Activated CD4-positive, alpha-beta T cell treated with anti-CD3 and anti-CD28 coated beads, Interleukin-2, amount 50 U/mL, for 24 hours (primary cell): Measurements from ENCODE around the gene CD248.

Experiments used
- DNase-seq, 2 donors: peaks; one replicate each; pipeline ENCODE4 v3.0.0-alpha.2; 2020; ENCODE audit warnings: low read depth in 1 of 2, low spot score in 1 of 2

Gene CD248

DNA sequence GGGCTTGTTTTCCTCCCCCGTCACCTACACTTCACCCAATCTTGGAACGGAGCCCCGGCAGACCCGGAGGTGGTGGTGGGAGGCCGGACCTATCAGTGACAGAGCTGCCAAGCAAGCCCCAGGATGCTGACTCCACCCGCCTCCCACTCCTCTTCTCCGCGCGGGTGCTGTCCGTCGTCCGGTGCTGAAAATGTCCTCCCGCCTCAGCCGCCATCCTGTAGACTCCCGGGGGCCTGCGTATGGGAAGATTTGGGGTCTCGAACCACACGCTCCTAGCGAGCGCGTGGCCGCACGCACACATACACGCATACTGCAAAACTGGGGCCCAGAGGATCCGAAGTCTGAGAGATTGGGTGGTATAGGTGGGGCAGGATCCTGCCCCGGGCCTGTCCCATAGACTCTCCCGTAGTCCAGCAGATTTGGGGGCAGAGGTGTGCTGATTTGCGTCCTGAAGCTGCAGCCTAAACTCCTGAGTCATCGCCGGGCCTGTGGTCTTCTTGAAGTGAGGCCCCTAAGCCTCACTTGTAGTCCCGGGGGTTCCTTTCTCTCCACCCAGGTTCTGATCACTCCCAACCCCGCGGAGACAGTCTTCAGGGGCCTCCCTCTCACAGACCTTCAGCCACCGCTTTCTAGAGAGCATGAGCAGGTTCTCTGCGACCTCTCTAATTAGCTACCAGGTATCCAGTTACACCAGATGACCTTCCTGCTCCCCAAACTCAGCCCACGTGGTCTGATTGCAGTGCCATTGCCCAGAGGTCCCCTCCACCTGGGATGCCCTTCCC is 27.1 kb downstream of the CD248 start:
- DNase-seq = peak in 1 of 2 donors; percentile 76

DNA sequence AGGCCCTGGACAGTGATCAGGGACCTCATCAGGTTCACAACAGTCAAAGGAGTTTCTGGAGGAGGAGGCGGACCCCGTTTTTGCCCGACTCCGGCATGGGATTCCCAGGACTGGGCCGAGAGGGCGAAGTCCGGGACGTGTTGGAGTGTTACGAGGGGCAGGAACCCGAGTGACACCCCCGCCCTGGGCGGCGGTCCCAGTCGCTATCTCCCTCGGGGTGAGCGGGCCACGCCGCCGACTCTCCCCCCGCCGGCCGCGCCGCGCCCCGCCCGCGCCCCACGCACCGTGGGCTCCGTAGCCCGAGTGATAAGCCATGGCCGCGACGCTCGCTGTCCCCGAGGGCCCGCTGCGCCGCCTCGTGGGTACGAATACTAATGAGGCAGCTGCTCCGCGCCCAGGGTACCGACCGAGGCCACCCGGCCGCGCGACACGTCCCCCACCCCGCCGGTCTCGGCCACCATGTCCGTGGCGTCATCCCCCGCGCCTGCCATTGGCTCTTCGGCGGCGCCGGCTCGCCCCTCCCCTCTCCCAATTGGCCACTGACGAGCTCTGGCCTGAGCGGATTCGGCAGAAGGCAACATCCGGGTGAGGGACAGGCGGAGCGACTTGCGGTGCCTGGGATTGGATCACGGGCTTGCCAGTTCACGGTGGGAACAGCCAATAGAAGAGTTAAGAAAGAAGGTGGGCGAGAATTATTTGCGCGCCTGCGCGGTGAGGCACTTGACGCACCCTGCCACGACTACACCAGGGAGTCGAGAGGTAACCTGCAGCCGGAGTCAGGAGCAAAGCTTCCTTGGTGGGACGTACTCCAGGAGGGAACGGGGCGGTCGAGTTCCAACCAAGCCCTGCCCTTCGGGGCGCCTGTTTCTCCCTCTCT is 27.9 kb downstream of the CD248 start, which contains the start of gene YIF1A:
YIF1A (minus strand) TSS at position 473 of the 877 bp plus-strand sequence; CDS start at position 315, 158 bp downstream.
- peak; percentile 91 to 99 for DNase-seq

DNA sequence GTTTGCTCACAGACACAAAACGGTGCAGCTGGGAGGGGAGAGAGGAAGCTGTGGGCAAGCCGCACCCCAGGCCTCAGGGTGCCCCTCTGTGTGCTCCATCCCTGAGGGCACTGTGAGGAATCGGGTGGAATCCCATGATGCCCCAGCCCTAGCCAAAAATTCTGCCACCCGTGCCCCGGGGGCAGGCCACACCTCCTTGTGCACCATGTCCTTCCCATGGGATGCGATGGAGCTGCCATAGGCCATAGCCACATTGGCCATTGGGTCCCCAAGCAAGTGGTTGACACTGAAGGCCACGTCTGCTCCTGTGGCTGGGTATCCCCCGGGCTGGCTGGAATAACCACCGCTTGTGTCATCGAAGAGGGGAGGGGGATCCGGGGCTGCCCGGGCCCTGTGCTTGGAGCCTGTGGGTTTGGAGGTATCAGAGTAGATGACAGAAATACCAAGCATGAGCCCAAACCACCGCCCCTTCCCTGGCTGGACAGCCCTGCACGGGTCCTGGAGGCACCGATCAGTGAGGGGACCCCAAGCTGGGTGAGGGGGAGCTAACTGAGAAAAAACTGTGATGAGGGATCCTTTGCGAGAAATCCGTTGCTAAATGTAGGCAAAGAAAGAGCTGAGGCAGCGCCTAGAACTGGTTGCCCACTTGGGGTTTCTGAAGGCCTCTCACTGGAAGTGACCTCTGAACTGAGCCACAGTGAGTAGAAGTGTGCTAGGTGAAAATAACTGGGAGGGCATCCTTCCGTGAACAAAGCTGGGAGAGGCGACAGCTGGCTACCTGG is 28.8 kb downstream of the CD248 start:
- no peak for DNase-seq

DNA sequence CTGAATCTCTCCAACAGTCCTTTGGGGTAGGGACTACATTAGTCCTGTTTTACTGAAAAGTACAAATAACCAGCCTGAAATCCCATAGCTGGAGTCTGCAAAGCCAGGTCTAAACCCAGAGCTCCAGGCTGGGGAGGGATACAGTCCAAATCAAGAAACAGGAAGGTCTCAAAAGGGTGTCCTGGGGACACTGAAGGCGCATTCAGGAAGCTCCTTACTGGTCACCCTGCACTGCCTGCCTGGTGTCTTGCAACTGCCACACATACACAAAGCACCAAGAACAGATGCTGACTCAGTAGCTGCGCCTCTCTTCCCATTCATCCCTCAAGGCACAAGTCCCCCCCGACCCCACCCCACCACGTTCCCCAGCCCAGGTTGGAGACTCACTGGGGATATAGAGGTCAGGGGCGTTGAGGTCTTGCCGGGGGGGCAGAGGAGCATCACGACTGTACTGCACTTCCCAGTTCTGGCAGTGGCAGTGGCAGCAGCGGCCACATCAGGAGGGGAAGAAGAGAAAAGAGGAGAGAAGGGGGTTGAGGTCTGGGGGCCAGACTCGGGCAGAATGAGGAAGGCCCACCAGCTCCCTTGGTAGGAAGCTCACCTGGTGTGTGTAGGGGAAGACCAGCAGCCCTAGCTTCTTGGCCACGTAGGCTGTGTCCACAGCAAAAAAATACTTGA is 29.5 kb downstream of the CD248 start:
- DNase-seq = no peak

DNA sequence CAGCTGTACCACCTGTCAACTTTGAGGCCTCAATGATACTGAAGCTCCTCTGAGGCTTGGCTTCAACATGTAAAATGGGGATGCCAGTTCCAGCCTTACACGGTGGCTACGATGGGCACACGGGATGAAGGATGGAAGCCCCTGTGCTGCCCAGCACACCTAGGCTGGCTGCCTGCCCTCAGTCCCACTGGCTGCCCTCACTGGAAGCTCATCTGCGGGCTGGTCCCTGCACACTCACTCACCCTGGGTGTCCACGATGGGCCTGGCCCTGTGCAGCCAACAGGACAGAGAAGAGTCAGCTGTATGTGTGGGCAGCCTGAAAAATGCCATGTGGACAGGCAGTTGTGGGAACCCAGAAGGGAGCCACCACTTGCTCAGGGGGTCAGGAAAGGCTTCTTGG is 30.1 kb downstream of the CD248 start:
- DNase-seq = no peak

DNA sequence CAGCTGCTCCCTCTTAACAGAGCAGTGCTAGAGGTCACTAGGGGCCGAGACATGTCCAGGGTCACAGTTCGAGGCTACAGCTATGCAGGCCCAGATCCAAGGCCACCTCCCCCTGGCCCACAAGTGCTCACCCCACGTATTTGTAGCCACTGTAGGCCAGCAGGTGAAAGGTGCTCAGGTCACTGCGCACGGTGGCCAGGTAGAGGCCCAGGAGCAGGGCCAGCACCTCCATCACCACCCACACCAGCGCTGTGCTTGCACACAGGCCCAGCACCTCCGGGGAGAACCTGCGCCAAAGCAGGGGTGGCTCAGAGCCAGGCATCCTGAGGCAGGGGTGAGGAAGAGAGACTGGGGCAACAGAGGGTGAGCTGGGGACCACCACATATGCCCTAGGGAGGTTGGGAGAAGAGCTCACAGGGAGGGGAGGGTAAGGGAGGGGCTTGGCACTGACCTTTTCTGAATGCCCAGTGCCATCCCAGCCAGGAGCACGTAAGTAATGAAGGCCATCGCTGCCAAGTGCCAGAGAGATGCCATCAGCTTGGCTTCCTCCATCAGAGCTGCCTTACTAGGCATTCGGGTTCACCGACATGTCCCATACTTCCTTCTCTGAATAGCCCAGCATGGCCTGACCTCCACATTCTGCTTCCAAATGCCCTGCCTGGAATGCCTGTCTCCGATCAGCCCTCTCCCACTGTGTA is 31.4 kb downstream of the CD248 start:
- no peak for DNase-seq

DNA sequence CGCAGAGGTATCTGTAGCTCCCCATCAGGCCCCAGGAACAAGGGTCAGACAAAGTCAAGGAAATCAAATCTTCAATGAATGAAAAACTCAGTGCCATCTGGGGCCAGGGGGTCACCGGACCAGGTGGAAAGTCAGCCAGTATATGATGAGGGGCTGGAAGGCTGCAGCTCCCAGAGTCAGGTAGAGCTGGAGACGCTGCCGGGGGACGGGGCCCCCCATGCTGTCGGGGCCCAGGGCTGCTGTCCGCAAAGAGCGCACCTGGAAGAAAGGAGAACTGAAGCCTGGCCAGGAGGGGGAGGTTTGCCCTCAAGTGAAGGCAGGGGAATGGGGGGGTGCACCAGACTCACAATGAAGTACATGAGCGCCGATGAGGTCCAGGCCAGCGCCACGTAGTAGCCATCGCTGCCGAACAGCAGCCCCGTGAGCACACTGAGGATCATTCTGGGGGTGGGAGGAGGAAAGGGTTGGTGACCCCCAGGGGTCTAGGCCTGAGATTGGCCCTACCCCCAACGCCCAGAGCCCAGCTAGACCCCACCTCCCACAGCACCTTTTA is 32.2 kb downstream of the CD248 start:
- no peak for DNase-seq

DNA sequence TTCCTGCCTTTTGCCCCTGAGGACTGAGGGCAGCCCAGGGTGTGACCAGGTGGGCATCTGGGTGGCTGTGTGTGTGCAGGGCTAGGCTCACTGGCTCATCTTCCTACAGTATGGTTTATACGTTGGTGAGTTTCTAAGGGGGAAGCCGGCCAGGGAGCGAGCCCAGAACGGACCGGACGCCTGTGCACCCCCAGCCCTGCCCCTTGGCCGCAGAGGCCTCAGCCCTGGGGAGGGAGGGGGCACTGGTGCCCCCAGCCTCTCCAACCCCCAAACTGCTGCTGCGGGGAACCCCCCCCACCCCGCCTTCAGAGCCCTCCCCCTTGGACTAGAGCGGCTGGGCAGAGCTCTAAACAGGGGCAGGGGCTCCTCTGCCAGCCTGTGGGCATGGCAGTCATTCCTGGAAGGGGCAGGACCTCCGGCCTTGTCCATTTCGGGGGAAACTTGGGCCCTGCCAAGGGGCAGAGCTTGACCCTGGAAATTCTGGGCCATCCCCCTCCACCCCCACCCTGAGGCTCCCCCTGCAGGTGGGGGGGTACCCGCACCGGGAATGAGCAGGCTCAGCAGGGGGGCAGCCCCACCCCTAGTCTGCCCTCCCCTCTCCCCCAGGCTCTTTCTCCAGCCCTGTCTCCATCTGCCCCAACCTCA is 33.3 kb downstream of the CD248 start:
- DNase-seq = no peak

DNA sequence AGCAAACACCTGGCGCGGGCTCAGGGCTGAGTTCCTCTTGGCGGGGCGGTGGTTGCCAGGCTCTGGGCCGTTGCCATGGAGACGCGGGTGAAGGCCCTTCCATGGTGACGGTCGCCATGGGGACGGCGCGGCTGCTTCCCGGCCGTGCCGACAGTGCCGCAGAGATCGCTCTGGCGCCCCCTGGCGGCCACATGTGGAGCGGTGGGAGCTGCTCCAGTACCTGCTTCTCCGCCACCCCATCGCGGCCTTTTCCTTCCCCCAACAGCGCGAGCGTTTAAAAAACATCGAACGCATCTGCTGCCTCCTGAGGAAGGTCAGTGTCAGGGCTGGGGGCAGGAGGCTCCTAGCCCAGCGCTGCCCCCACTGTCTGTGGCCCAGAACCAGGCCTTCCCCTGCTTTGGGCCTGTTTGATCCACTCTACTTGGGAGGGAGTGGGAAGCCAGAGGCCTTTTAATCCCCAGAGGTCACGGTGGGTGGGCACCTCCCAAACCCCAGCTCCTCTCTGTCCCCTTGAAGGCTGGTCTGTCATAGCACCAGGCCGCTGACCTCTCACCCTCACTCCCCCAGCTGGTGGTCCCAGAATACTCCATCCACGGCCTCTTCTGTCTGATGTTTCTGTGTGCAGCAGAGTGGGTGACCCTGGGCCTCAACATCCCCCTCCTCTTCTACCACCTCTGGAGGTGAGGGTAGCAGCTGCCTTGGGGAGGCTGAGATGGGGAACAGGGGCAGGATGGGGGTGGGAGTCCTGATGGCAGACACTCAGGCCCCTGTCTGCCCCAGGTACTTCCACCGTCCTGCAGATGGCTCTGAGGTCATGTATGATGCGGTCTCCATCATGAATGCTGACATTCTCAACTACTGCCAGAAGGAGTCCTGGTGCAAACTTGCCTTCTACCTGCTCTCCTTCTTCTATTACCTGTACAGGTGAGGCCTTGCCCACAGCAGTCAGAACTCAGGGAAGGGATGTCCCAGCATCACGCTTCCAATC is 34.1 kb downstream of the CD248 start:
- DNase-seq = peak; percentile 97

DNA sequence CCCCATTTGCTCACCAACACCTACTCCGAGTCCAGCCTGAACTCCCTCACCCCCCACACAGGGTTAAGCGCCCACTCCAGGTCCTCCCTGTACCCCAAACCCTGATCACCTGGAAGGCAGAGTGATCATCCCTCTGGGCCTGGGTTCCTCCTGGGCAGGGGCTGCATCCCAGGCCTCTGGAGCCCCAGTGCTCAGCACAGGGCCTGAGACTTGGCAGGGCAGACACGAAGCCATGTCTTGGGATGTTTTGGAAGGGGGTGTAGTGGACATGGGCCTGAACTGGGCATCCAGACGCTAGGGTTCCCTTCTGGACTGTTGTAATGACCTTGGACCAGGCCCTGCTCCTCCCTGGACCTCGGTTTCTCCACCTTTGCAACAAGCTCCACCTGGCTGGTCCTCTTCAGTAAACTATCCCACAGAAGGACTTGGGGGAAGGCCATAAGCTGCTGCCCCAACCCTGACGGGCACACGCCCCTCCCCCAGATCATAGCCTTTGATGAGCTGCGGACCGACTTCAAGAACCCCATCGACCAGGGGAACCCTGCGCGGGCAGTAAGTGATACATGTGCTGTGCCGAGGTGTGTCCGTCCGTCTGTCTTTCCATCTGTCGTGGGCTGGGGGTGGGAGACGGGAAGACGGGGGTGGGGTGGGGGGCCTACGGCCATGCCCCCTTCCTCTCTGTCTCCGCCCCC is 34.9 kb downstream of the CD248 start:
- no peak for DNase-seq

DNA sequence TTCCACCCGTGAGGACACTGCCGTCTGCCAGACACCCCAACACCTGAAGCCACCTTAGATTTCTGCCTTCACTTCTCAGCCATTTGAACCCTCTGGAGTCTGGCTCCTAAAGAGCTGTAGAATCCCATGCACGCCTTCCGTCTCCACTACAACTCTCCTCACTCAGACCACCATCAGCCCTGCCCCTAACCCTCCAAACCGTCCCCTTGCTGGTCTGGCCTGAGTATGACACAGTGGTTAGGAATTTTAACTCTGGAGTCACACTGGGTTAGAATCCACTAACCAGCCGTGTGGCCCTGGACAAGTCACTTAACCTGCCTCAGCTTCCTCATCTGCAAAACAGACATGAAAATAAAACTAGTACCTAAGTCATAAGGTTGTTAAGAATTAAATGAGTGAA is 35.8 kb downstream of the CD248 start:
- DNase-seq = no peak

DNA sequence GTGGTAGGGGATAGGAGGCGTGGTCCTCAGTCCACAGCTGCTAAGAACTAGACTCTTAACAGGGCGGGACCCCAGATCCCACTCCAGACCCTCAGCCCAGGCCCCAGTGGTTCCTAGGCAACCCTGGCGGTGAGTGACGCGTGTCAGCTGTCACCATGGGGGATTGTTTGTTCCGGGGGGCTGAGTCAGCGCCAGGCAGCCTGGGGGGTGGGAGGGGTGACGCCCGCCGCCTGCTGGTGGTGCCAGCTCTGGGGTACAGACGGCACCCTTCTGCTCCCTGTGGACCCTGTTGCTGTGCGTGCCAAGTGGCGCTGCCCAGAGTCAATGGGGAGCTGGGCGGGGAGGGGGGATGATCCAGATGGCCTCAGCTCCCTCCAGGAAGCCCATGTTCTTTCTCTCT is 36.4 kb downstream of the CD248 start:
- DNase-seq = no peak

DNA sequence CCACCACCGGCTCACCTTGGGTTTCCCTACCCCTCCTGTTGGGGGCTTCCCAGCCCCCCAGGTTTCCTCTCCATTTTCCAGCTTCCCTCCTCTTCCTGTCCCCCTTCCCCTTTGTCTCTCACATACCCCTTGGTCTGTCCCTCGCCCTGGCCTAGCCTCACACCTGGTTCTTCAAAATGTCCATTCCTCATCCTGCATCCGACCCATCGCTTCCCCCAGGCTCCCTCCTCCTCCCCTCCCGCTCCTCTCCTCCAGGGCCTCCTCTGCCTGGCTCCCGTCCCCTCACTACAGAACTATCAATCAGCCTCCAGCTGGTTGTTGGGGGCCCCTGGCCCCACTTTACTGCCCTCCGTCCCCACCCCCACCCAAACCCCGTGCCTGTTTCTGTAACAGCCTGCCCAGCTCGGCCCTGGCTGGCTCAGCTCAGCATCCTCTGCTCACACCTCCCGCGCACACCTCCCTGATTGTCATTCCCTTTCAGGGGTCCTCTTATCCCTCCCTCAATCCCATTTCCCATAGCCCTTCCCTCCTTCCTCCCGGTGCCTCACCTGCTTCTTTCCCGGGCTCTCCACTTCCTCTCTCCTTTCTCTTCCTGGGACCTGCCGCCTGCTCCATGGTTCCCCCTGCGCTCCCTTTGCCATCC is 37.6 kb downstream of the CD248 start:
- no peak for DNase-seq

DNA sequence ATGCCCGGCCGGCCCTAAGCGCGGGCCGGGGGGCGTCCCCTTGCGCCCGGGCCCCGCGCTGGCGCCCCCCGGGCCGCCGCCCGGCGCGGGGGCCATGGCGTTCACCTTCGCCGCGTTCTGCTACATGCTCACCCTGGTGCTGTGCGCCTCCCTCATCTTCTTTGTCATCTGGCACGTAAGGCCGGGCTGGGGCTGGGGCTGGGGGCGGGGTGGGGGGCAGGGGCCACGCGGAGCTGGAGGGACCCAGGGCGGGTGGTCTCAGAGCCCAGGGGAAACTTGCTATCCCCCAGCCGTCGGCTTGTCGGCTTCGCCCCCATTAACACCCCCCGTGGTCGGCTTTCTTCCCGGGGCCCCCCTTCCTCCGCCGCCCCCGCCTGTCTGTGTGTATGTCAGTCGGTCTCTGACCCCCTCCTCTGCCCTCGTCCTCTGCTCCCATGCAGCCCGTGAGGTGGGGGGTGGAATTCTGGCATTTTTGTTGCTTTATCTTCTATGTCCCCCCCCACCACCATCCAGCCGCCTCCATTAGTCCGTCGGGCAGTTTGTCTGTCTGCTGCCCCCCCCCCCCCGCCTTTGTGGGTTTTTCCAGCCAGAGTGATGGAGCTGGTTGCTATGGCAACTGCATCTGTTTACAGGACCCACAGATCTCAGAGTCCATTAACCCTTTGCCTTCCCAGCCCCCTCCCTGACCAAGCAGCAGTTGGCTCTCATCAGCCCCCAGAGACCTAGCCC is 38.3 kb downstream of the CD248 start:
- no peak for DNase-seq

DNA sequence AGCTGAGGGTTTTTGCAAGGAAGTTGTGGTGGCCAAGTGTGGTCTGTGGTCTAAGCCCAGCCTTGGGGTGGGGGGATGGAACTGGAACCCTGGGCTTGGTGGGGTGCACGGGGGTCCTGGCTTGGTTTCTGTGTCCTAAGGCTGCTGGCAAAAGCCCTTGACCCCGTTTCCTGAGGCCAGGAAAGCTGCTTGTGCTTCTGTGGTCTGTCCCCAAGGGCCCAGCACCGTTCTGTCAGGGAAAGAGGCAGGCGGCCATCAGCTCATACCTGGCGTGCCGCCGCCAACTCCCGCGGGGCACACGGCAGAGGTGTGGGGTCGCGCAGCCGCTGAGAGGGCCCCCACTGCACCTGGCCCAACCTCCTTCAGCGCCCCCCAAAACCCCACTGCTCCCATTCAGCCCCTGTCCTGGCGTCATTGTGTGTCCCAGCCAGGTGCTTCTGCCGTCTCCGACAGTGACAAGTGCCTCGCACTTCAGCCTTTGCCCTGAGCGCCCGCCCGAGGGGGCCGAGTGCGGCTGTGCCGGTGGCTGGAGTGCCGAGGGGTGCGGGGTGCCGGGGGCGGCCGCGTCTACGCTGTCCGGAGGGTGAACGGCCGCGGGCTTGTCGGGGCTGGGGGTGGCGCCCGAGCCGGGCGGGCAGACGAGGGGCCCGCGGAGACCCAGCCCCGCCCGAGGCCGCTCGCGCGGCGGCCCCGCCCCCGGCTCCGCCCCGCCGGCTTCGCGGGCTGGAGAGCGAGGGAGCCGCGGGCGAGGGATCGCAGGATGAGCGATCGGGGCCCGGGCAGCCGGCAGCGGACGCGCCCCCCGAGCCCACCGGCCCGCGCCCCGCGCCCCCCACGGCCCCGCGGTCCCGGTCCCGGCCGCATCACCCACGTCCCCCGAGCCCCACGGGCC is 39.1 kb downstream of the CD248 start, which contains the start of gene CNIH2:
CNIH2 (plus strand) TSS at position 705 of the 892 bp plus-strand sequence. CDS start 282 bp downstream, outside the sequence.
- no peak for DNase-seq
